Testis (tissue), 3 donors: Measurements from ENCODE around the gene FBLN1. TPM values are rescaled to one million over a fixed set of nuclear protein-coding genes. Genes with fewer than 3 reads are reported as not detected.

Experiments
- DNase-seq: peaks from one replicate; pipeline ENCODE4 v3.0.0-alpha.2; 2019
- H3K27ac ChIP-seq, 2 donors: fragments of 200-600 bp; sonication (generic); one replicate each; pipeline ENCODE4 v1.5.1; 2019
- H3K27me3 ChIP-seq: fragments of 200-600 bp; sonication (generic); one replicate; pipeline ENCODE4 v1.5.1; 2019
- H3K36me3 ChIP-seq: fragments of 200-600 bp; sonication (generic); one replicate; pipeline ENCODE4 v1.5.1; 2017; ENCODE audit warnings: low read depth; ENCODE audit errors: missing control alignments
- H3K4me1 ChIP-seq: fragments of 200-600 bp; sonication (generic); one replicate; pipeline ENCODE4 v1.5.1; 2019
- H3K4me3 ChIP-seq, 2 donors: fragments of 200-600 bp; sonication (generic); one replicate each; pipeline ENCODE4 v1.5.1; 2017 to 2019
- H3K9me3 ChIP-seq: fragments of 200-600 bp; sonication (generic); one replicate; pipeline ENCODE4 v1.5.1; 2017
- POLR2A ChIP-seq: fragments of 450-650 bp; IDR thresholded peaks from one replicate; pipeline ENCODE4 v1.6.1; 2017; ENCODE audit warnings: antibody characterized with exemption, mild to moderate bottlenecking, moderate library complexity
- WGBS, 2 donors: methylation state at CpG; one replicate each; pipeline ENCODE4 v1.1.5; 2018; 5-methylcytosine and 5-hydroxymethylcytosine counted together
- intact Hi-C: fragments of 100-400 bp; cut with DNase I; formaldehyde crosslinking; loops from one replicate; pipeline ENCODE4 v1.15.1; 2023; ENCODE audit warnings: low total_unique reads
- polyA plus RNA-seq: library from polyadenylated mRNA; stranded (reverse); fragments of 350-450 nt; fragmentation: Illumina TruSeq; extraction: RNeasy Lipid Tissue Mini Kit (QIAGEN cat#74804); gene quantifications from one replicate; pipeline ENCODE4 v1.2.3, GENCODE V29; 2014; ENCODE audit warnings: low read depth, low replicate concordance; ENCODE audit not compliant: insufficient read depth
- total RNA-seq, 2 donors: library from RNA; depleted of rRNA; stranded (reverse); fragments of >200 nt; gene quantifications; one replicate each; pipeline ENCODE4 v1.2.3, GENCODE V29; 2016
- TF ChIP-seq, protein P1 (sequence below), 3 experiments: fragments of 450-650 bp in 2 of 3; fragments of 200-600 bp in 1 of 3; sonication (generic) in 1 of 3; IDR thresholded peaks; one replicate each; pipeline ENCODE4 v1.5.1; 2016 to 2019; ENCODE audit warnings: antibody characterized with exemption in 3 of 3, mild to moderate bottlenecking in 2 of 3, moderate library complexity in 1 of 3

Gene FBLN1
- total and polyA plus RNA-seq, 3 donors from 2014 or later: 32.4 to 154 (median 42.2) TPM

GRCh38 chr22:45506816-45507360 is 4.2 kb downstream of the FBLN1 start:
- TF ChIP-seq, protein P1, sequence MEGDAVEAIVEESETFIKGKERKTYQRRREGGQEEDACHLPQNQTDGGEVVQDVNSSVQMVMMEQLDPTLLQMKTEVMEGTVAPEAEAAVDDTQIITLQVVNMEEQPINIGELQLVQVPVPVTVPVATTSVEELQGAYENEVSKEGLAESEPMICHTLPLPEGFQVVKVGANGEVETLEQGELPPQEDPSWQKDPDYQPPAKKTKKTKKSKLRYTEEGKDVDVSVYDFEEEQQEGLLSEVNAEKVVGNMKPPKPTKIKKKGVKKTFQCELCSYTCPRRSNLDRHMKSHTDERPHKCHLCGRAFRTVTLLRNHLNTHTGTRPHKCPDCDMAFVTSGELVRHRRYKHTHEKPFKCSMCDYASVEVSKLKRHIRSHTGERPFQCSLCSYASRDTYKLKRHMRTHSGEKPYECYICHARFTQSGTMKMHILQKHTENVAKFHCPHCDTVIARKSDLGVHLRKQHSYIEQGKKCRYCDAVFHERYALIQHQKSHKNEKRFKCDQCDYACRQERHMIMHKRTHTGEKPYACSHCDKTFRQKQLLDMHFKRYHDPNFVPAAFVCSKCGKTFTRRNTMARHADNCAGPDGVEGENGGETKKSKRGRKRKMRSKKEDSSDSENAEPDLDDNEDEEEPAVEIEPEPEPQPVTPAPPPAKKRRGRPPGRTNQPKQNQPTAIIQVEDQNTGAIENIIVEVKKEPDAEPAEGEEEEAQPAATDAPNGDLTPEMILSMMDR (IDR thresholded peaks at IDR 0.05): no peak
- no peak for TF ChIP-seq POLR2A
- H3K9me3 ChIP-seq: no peaks in the 10 kb centered on the region
- intact Hi-C loops: no loop called here
- 94 to 96% methylated on average over 7 to 8 of the region's 8 CpGs for WGBS, 2 donors
- H3K27ac ChIP-seq: no peak overlapping the region
- no peaks in the 10 kb centered on the region for H3K27me3 ChIP-seq
- H3K4me3 ChIP-seq: no peak overlapping the region
- peaks cover 20% of the 10 kb centered on the region for H3K4me1 ChIP-seq
- H3K36me3 ChIP-seq: no peaks in the 10 kb centered on the region
- DNase-seq: no peak

- H3K4me3 ChIP-seq: no peak overlapping the region
- no peak overlapping the region for H3K27ac ChIP-seq
- no peak for DNase-seq
- intact Hi-C loops: no loop called here
- H3K27me3 ChIP-seq: no peaks in the 10 kb centered on the region
- no peaks in the 10 kb centered on the region for H3K9me3 ChIP-seq
- WGBS, 2 donors: 96 to 98% methylated on average over 6 of the region's 6 CpGs
- TF ChIP-seq, protein P1 (IDR thresholded peaks at IDR 0.05): no peak
- no peak for TF ChIP-seq POLR2A
- H3K4me1 ChIP-seq: peaks cover 26% of the 10 kb centered on the region
- H3K36me3 ChIP-seq: no peaks in the 10 kb centered on the region
These were observed 5.1 kb downstream of the FBLN1 start for GRCh38 chr22:45507798-45508197.

- TF ChIP-seq, protein P1 (IDR thresholded peaks at IDR 0.05): no peak
- TF ChIP-seq POLR2A: no peak
- no peaks in the 10 kb centered on the region for H3K9me3 ChIP-seq
- H3K27ac ChIP-seq: no peak overlapping the region
- no peaks in the 10 kb centered on the region for H3K36me3 ChIP-seq
- DNase-seq: no peak
- intact Hi-C loops: no loop called here
- H3K27me3 ChIP-seq: no peaks in the 10 kb centered on the region
- WGBS, 2 donors: 84 to 98% methylated on average over 4 of the region's 4 CpGs
- H3K4me1 ChIP-seq: peaks cover 23% of the 10 kb centered on the region
- no peak overlapping the region for H3K4me3 ChIP-seq
These were observed 6.1 kb downstream of the FBLN1 start for GRCh38 chr22:45508814-45509213.

DNA sequence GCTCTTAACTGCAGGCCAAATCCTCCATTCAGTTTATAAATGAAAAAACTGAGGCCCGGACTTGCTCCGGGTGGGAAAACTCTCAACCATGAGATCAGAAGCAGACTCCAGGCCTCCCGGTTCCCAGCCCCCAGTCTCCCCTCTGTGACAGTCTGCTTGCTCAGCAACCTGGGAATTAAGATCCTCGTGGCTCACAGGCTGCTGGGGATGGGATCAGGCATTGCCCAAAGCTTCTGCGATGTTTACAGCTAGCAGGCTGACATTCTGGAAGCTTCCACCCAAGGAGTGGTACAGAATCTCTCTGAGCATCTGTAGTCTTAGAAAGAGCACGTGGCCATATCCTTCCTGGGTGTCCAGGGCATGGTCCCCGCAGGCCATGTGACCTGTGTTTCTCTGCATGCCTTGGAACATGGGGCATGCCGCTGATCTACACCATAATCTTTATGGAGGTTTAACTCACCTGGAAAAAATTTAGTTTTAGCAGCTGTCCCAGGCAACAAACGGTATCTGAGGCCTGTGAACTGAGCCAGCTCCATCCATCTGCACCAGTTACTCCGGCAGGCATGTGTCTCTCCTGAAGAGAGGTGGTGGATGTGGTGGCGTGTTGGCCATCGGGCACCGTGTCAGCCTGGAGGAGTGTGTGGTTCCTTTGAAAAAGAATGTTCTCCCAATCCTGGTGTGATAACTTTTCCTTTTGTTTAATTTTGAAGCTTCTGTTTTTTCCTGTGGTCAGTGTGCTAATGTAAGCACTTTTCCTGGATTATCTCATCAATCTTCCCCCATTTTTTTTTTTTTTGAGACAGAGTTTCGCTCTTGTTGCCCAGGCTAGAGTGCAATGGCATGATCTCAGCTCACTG is 7.9 kb downstream of the FBLN1 start:
- 75 to 83% methylated on average over 11 to 14 of the region's 14 CpGs for WGBS, 2 donors
- no peaks in the 10 kb centered on the region for H3K27me3 ChIP-seq
- H3K27ac ChIP-seq: no peak overlapping the region
- H3K4me3 ChIP-seq: no peak overlapping the region
- DNase-seq: no peak
- no peak for TF ChIP-seq POLR2A
- no peaks in the 10 kb centered on the region for H3K9me3 ChIP-seq
- intact Hi-C loops: no loop called here
- H3K4me1 ChIP-seq: peaks cover 17% of the 10 kb centered on the region
- H3K36me3 ChIP-seq: no peaks in the 10 kb centered on the region

DNA sequence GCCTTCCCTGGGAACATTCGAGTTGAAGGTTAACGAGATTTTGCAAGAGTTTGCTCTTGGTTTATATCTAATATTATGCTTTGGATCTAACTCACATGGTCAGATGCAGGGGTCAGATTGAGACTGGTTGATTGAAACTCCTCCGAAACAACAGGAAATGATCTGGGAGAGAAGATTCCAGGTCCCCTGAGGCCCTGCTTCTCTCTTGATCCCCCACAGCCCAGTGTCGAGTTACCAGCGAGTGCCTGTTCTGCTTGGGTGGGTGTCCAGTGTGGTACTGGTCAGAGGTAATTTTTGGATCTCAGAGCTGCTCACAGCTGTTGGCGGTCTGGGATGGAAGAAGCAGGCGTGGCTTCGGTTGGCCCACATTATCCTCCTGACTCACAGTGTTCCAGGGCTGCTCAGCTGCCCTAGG is 9.2 kb downstream of the FBLN1 start:
- peak overlapping the region in 1 of 2 donors; percentile 74 for H3K27ac ChIP-seq
- peak; percentile 76 for DNase-seq
- no peaks in the 10 kb centered on the region for H3K9me3 ChIP-seq
- H3K27me3 ChIP-seq: no peaks in the 10 kb centered on the region
- intact Hi-C loops: no loop called here
- H3K36me3 ChIP-seq: no peaks in the 10 kb centered on the region
- no peak overlapping the region for H3K4me3 ChIP-seq
- TF ChIP-seq POLR2A: no peak
- TF ChIP-seq, protein P1 (IDR thresholded peaks at IDR 0.05): no peak
- 63 to 66% methylated on average over 7 to 8 of the region's 8 CpGs for WGBS, 2 donors
- H3K4me1 ChIP-seq: peaks cover 28% of the 10 kb centered on the region
